ENCODE measurements around the gene TMEM62. TPM values are rescaled to one million over a fixed set of nuclear protein-coding genes. Genes with fewer than 3 reads are reported as not detected.

Gene TMEM62
- total RNA-seq, 5 donors from 2014 or later (not counting 1 experiment from before 2014, with no cell fraction given): 14.8 to 20.2 (median 16.4) TPM

DNA sequence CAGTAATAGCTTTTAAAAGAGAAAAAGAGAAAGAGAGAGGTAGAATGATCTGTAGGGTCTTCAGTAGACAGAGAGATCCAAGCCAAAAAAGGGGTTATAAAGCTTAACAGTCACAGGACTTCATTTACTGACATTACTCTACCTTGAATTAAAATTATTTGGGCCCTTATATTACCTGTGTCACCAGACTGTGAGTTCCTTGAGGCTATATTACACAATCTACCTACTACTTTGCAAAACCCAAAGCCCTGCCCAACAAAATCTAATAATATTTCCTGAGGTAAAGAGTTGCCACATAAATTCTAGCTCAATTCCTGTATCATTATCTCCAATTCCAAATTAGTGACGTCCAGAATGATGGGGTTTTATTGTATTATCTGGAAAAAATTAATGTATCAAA lies 29.5 kb upstream of the TMEM62 start:
- peaks cover 19 to 22% of the 10 kb centered on the region in 2 experiments for H3K4me1 ChIP-seq (ENCODE audit: control insufficient read depth in 1 of 2, extremely low read depth in 1 of 2, insufficient read depth in 2 of 2, low read length in 2 of 2)
- no peaks in the 10 kb centered on the region for H3K27me3 ChIP-seq (replicated peaks in 1 of 2; ENCODE audit: control insufficient read depth in 2 of 2, extremely low read depth in 1 of 2, insufficient read depth in 2 of 2, low read length in 1 of 2)
- no peak overlapping the region for H3K4me3 ChIP-seq (ENCODE audit: control insufficient read depth in 1 of 2, extremely low read depth in 1 of 2, low read length in 1 of 2)
- no peak overlapping the region for H3K27ac ChIP-seq (ENCODE audit: low read length)
- H3K27me3 Mint-ChIP-seq: peaks cover 0 to 4% of the 10 kb centered on the region in 2 donors
- H3K4me3 Mint-ChIP-seq: peak overlapping the region; percentile 51 to 92 (median 56)
- peaks cover 36% of the 10 kb centered on the region for H3K36me3 Mint-ChIP-seq
- H3K9me3 Mint-ChIP-seq: no peaks in the 10 kb centered on the region
- peaks cover 5 to 19% of the 10 kb centered on the region in 2 donors for H3K36me3 ChIP-seq (ENCODE audit: control insufficient read depth in 2 of 2, extremely low read depth in 1 of 2, insufficient read depth in 1 of 2, low read length in 1 of 2)
- H3K4me1 Mint-ChIP-seq: peaks cover 62 to 67% (median 64%) of the 10 kb centered on the region in 3 donors
- no CpG with 5 or more reads among the region's 1 CpG for WGBS (ENCODE audit: insufficient coverage)
- ATAC-seq (replicated peaks in 1 of 4) (no peak), DNase-seq (no peak)
- POLR2A ChIA-PET: no interaction called here
- H3K9me3 ChIP-seq: no peaks in the 10 kb centered on the region
- CTCF ChIA-PET: interaction anchor here in 1 of 2 donors (0.6 kb wide), 3 partner anchors 8 to 138 kb away, joined by 3 to 6 read pairs (median 3); no protein-coding TSS in a partner anchor
- H3K27ac Mint-ChIP-seq: no peak overlapping the region

DNA sequence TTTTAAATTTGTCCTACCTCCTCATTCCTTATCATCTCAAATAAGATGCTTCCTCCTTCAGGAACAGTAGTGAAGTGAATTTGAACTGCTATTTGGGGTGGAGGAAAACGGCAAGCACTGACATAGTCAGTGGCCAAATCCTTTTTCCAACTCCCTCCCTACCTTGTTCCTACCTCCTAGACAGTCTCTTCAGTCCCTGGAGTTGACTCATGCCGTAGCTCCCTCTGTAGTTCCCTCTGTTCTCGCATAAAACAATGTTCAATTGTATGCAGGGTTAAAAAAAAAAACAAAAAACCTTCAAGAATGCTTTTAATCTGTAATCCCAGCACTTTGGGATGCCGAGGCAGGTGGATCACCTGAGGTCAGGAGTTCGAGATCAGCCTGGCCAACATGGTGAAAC lies 29.0 kb upstream of the TMEM62 start:
- POLR2A ChIA-PET: interaction anchor here in 1 of 2 donors (0.6 kb wide), 1 partner anchor 37 kb away, joined by 4 read pairs; no protein-coding TSS in a partner anchor
- Histone ChIP-seq H3K4me1 (ENCODE audit: control insufficient read depth in 1 of 2, extremely low read depth in 1 of 2, insufficient read depth in 2 of 2, low read length in 2 of 2) (peaks cover 19 to 22% of the 10 kb centered on the region in 2 experiments), H3K27ac (ENCODE audit: low read length) (no peak overlapping the region), H3K4me3 (ENCODE audit: control insufficient read depth in 1 of 2, extremely low read depth in 1 of 2, low read length in 1 of 2) (no peak overlapping the region), H3K27me3 (replicated peaks in 1 of 2; ENCODE audit: control insufficient read depth in 2 of 2, extremely low read depth in 1 of 2, insufficient read depth in 2 of 2, low read length in 1 of 2) (no peaks in the 10 kb centered on the region), H3K36me3 (ENCODE audit: control insufficient read depth in 2 of 2, extremely low read depth in 1 of 2, insufficient read depth in 1 of 2, low read length in 1 of 2) (peaks cover 5 to 19% of the 10 kb centered on the region in 2 donors), H3K9me3 (no peaks in the 10 kb centered on the region)
- Mint-ChIP-seq H3K27ac (peak overlapping the region in 1 of 2 donors; percentile 28), H3K27me3 (peaks cover 0 to 4% of the 10 kb centered on the region in 2 donors), H3K36me3 (peaks cover 35% of the 10 kb centered on the region), H3K4me3 (peak overlapping the region; percentile 54 to 92 (median 56)), H3K9me3 (no peaks in the 10 kb centered on the region), H3K4me1 (peaks cover 61 to 64% (median 63%) of the 10 kb centered on the region in 3 donors)
- ATAC-seq (replicated peaks in 1 of 4): no peak
- WGBS (ENCODE audit: insufficient coverage): no CpG with 5 or more reads among the region's 5 CpGs
- no peak for DNase-seq
- CTCF ChIA-PET: no interaction called here

DNA sequence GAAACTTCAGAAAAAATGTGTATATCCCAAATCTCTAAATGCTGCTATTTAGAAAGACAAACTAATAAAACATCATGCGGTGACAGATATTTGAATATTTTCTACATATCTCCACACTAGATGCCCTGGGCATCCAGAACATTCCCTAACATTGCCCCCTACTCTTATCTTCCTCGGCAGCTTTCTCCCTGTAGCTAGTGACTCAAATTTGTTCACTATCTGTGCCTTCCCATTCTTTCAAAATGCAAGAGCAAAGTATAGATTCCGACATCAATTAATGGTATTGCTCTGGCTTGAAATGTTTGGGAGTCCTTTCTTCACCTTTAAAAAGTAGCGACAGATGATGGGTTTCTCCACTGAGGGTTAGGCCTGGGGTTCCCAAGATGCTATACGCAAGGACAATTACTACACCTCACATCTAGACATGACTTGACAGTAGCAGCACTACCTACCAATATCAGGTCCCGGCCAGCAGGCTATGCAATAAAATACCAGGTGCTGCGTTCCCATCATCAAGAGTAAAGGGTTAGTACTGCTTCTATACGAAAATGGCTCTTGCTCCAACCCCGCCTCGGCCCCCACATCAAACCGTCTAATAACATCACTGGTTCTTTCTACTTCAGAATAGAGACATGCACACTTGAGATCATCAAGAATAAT lies 28.2 kb upstream of the TMEM62 start:
- no peaks in the 10 kb centered on the region for H3K9me3 Mint-ChIP-seq
- H3K4me1 Mint-ChIP-seq: peaks cover 55 to 59% (median 57%) of the 10 kb centered on the region in 3 donors
- DNase-seq (peak in 16 of 35 experiments; percentile 4 to 56 (median 26)), ATAC-seq (replicated peaks in 1 of 4) (peak; percentile 37 to 43 (median 38))
- H3K4me3 Mint-ChIP-seq: peak overlapping the region; percentile 86 to 98 (median 92)
- H3K9me3 ChIP-seq: no peaks in the 10 kb centered on the region
- CTCF ChIA-PET: interaction anchor here in 1 of 2 donors (1.8 kb wide), 1 partner anchor 78 kb away, joined by 4 read pairs; no protein-coding TSS in a partner anchor
- H3K27me3 Mint-ChIP-seq: peaks cover 0 to 4% of the 10 kb centered on the region in 2 donors
- peak overlapping the region; percentile 72 to 80 for H3K4me3 ChIP-seq (ENCODE audit: control insufficient read depth in 1 of 2, extremely low read depth in 1 of 2, low read length in 1 of 2)
- H3K36me3 Mint-ChIP-seq: peaks cover 30% of the 10 kb centered on the region
- H3K36me3 ChIP-seq (ENCODE audit: control insufficient read depth in 2 of 2, extremely low read depth in 1 of 2, insufficient read depth in 1 of 2, low read length in 1 of 2): peaks cover 5 to 13% of the 10 kb centered on the region in 2 donors
- peaks cover 18 to 19% of the 10 kb centered on the region in 2 experiments for H3K4me1 ChIP-seq (ENCODE audit: control insufficient read depth in 1 of 2, extremely low read depth in 1 of 2, insufficient read depth in 2 of 2, low read length in 2 of 2)
- peak overlapping the region; percentile 94 for H3K27ac ChIP-seq (ENCODE audit: low read length)
- POLR2A ChIA-PET: interaction anchor here in 1 of 2 donors (0.6 kb wide), 1 partner anchor 38 kb away, joined by 4 read pairs; no protein-coding TSS in a partner anchor
- H3K27me3 ChIP-seq (replicated peaks in 1 of 2; ENCODE audit: control insufficient read depth in 2 of 2, extremely low read depth in 1 of 2, insufficient read depth in 2 of 2, low read length in 1 of 2): no peaks in the 10 kb centered on the region
- 24% methylated on average over 5 of the region's 11 CpGs for WGBS (ENCODE audit: insufficient coverage)
- peak overlapping the region; percentile 98 to 99 for H3K27ac Mint-ChIP-seq

DNA sequence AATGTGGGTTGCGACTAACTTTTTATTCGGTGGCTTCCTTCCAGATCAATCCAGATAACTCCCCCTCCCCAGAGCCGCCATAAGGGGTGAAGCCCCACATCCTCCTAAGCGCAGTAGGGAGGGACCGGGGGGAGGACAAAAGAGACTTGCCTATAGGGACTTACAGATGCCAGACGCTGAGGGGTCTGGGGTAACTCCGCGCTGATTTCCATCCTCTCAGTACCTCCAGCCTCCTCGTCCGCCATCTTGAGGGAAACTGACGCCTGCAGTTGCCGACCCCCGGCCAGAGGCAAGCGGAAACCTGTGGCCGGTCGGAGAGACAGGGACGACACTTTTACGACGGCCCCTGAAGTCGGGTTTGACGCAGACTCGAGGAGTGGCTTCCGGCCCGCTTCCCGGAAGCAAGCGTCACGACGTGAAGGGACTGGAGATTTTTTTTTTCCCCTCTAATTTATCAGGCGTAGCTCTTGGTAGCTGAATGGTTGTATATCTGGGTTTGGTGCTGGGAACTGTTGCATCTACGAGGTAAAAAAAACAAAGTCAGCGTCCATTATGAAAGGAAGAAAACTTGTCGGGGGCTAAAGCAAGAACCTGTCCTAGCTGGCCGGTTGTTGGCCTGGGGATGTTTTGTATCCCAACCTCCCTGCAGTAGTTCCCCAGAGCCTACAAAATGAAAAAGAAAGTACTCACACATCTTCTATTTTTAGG lies 27.5 kb upstream of the TMEM62 start, which contains the start of gene UBR1:
UBR1 (minus strand) TSS at position 261 of the 708 bp plus-strand sequence; CDS start at position 245, 16 bp downstream.
- H3K4me3 Mint-ChIP-seq: peak within 1 kb of the TSS; percentile 86 to 98 (median 92)
- Histone ChIP-seq H3K36me3 (ENCODE audit: control insufficient read depth in 2 of 2, extremely low read depth in 1 of 2, insufficient read depth in 1 of 2, low read length in 1 of 2) (peaks cover 5 to 8% of the 10 kb centered on the region in 2 donors), H3K4me3 (ENCODE audit: control insufficient read depth in 1 of 2, extremely low read depth in 1 of 2, low read length in 1 of 2) (peak within 1 kb of the TSS; percentile 72 to 80), H3K9me3 (no peaks in the 10 kb centered on the region), H3K27me3 (replicated peaks in 1 of 2; ENCODE audit: control insufficient read depth in 2 of 2, extremely low read depth in 1 of 2, insufficient read depth in 2 of 2, low read length in 1 of 2) (no peaks in the 10 kb centered on the region), H3K27ac (ENCODE audit: low read length) (peak within 1 kb of the TSS; percentile 94), H3K4me1 (ENCODE audit: control insufficient read depth in 1 of 2, extremely low read depth in 1 of 2, insufficient read depth in 2 of 2, low read length in 2 of 2) (peaks cover 18 to 19% of the 10 kb centered on the region in 2 experiments)
- peaks cover 25% of the 10 kb centered on the region for H3K36me3 Mint-ChIP-seq
- ATAC-seq (replicated peaks in 1 of 4) (peak; percentile 89 to 94 (median 93)), DNase-seq (peak; percentile 72 to 94 (median 88))
- peaks cover 48 to 53% (median 49%) of the 10 kb centered on the region in 3 donors for H3K4me1 Mint-ChIP-seq
- WGBS (ENCODE audit: insufficient coverage): 0% methylated on average over 15 of the region's 33 CpGs
- no peaks in the 10 kb centered on the region for H3K9me3 Mint-ChIP-seq
- H3K27me3 Mint-ChIP-seq: peaks cover 0 to 4% of the 10 kb centered on the region in 2 donors
- peak within 1 kb of the TSS; percentile 98 to 99 for H3K27ac Mint-ChIP-seq
- POLR2A ChIA-PET: interaction anchor here (0.6 to 1.1 kb wide), 8 partner anchors 9 to 224 kb away, joined by 3 to 4 read pairs (median 3); no protein-coding TSS in a partner anchor
- CTCF ChIA-PET: interaction anchor here in 1 of 2 donors (0.7 to 1.8 kb wide), 4 partner anchors 29 to 80 kb away, joined by 3 to 6 read pairs (median 4); no protein-coding TSS in a partner anchor

DNA sequence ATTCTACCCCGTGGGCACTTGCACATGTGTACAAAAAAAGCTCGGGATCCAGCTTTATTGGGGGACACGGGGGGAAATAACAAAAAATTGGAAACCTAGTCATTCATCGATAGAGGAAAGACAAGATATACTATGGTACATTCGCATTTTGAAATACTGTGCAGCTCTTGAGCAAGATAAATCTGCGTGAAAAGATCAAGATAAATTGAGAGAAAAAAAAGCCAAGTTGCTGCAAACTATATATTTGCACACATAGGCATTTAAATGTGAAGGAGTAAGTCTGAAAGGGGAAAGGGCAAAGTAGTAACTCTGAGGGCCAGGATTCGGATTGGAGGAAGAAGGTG lies 26.9 kb upstream of the TMEM62 start:
- Histone ChIP-seq H3K36me3 (ENCODE audit: control insufficient read depth in 2 of 2, extremely low read depth in 1 of 2, insufficient read depth in 1 of 2, low read length in 1 of 2) (peaks cover 4 to 5% of the 10 kb centered on the region in 2 donors), H3K9me3 (no peaks in the 10 kb centered on the region), H3K4me1 (ENCODE audit: control insufficient read depth in 1 of 2, extremely low read depth in 1 of 2, insufficient read depth in 2 of 2, low read length in 2 of 2) (peaks cover 18 to 19% of the 10 kb centered on the region in 2 experiments), H3K4me3 (ENCODE audit: control insufficient read depth in 1 of 2, extremely low read depth in 1 of 2, low read length in 1 of 2) (peak overlapping the region; percentile 72 to 80), H3K27ac (ENCODE audit: low read length) (peak overlapping the region; percentile 94), H3K27me3 (replicated peaks in 1 of 2; ENCODE audit: control insufficient read depth in 2 of 2, extremely low read depth in 1 of 2, insufficient read depth in 2 of 2, low read length in 1 of 2) (no peaks in the 10 kb centered on the region)
- ChIA-PET POLR2A (interaction anchor here (0.6 to 1.1 kb wide), 10 partner anchors 10 to 223 kb away, joined by 3 to 5 read pairs (median 3); no protein-coding TSS in a partner anchor), CTCF (interaction anchor here in 1 of 2 donors (0.7 to 1.8 kb wide), 4 partner anchors 28 to 80 kb away, joined by 3 to 6 read pairs (median 4); no protein-coding TSS in a partner anchor)
- H3K27me3 Mint-ChIP-seq: peaks cover 0 to 4% of the 10 kb centered on the region in 2 donors
- H3K27ac Mint-ChIP-seq: peak overlapping the region; percentile 98 to 99
- H3K9me3 Mint-ChIP-seq: no peaks in the 10 kb centered on the region
- H3K36me3 Mint-ChIP-seq: peaks cover 20% of the 10 kb centered on the region
- no peak for ATAC-seq (replicated peaks in 1 of 4)
- DNase-seq: no peak
- H3K4me1 Mint-ChIP-seq: peaks cover 43 to 47% (median 44%) of the 10 kb centered on the region in 3 donors
- peak overlapping the region; percentile 86 to 98 (median 92) for H3K4me3 Mint-ChIP-seq
- 36% methylated on average over 3 of the region's 7 CpGs for WGBS (ENCODE audit: insufficient coverage)

DNA sequence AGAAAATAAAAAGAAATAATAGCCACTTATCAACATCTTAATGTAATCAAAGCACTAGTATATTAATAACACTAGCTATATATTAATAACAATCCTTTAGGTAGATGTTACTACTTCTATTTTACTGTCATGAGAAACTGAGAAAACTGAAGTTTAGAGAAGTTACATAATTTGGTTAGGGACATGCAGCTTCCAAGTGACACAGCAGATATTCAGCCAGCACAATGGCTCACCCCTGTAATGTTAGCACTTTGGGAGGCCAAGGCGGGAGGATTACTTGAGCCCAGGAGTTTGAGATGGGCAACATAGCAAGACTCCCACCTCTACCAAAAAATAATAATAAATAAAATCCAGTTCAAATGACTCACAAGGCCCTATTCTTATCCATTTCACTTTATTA lies 25.6 kb upstream of the TMEM62 start:
- H3K4me3 ChIP-seq (ENCODE audit: control insufficient read depth in 1 of 2, extremely low read depth in 1 of 2, low read length in 1 of 2): no peak overlapping the region
- WGBS (ENCODE audit: insufficient coverage): no CpG with 5 or more reads among the region's 1 CpG
- H3K36me3 Mint-ChIP-seq: peaks cover 10% of the 10 kb centered on the region
- no peak for DNase-seq
- H3K9me3 Mint-ChIP-seq: no peaks in the 10 kb centered on the region
- ChIA-PET CTCF (no interaction called here), POLR2A (no interaction called here)
- peaks cover 33 to 38% (median 35%) of the 10 kb centered on the region in 3 donors for H3K4me1 Mint-ChIP-seq
- no peaks in the 10 kb centered on the region for H3K9me3 ChIP-seq
- peaks cover 4 to 5% of the 10 kb centered on the region in 2 donors for H3K36me3 ChIP-seq (ENCODE audit: control insufficient read depth in 2 of 2, extremely low read depth in 1 of 2, insufficient read depth in 1 of 2, low read length in 1 of 2)
- no peak overlapping the region for H3K4me3 Mint-ChIP-seq
- H3K27ac Mint-ChIP-seq: no peak overlapping the region
- no peak for ATAC-seq (replicated peaks in 1 of 4)
- H3K27me3 ChIP-seq (replicated peaks in 1 of 2; ENCODE audit: control insufficient read depth in 2 of 2, extremely low read depth in 1 of 2, insufficient read depth in 2 of 2, low read length in 1 of 2): no peaks in the 10 kb centered on the region
- H3K27ac ChIP-seq (ENCODE audit: low read length): no peak overlapping the region
- peaks cover 0 to 4% of the 10 kb centered on the region in 2 donors for H3K27me3 Mint-ChIP-seq
- peaks cover 16 to 17% of the 10 kb centered on the region in 2 experiments for H3K4me1 ChIP-seq (ENCODE audit: control insufficient read depth in 1 of 2, extremely low read depth in 1 of 2, insufficient read depth in 2 of 2, low read length in 2 of 2)

Data from T-cell (primary cell).